NCI-H2196 treated with DMSO at 0.1 percent for 48 hours (cell line): ENCODE results near the gene THSD4.

ENCODE experiments used
- DNase-seq: peaks from one replicate; lab custom pipeline; 2025; ENCODE audit not compliant: unreplicated experiment; lab: John Stamatoyannopoulos, UW

The THSD4 gene

GRCh38 chr15:71338827-71339542 is 223.7 kb downstream of the THSD4 start:
- DNase-seq: no peak

- no peak for DNase-seq
These were observed 226.7 kb downstream of the THSD4 start for GRCh38 chr15:71341811-71342550.

DNA sequence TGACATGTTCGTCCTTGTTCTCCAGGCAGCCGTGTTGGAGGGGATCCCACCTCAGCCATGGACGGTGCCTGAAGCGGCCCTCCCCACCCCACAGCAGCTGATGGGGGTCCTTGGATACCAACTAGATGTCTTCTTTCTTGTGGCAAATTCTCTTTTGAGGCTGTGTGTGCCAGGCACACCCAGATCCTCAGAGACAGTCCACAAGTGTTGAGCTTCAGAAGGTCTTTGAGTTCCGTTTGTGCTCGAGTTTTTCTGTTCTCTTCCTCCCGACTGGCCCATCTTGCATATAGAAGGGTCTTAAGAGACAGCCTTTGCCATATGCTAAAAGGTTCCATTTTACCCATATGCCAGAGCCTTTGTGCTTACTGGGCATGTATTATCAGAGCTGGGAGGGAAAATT is 227.4 kb downstream of the THSD4 start:
- no peak for DNase-seq

GRCh38 chr15:71344316-71344715 is 229.0 kb downstream of the THSD4 start:
- DNase-seq: no peak

GRCh38 chr15:71345186-71345585 is 229.9 kb downstream of the THSD4 start:
- DNase-seq: no peak

DNA sequence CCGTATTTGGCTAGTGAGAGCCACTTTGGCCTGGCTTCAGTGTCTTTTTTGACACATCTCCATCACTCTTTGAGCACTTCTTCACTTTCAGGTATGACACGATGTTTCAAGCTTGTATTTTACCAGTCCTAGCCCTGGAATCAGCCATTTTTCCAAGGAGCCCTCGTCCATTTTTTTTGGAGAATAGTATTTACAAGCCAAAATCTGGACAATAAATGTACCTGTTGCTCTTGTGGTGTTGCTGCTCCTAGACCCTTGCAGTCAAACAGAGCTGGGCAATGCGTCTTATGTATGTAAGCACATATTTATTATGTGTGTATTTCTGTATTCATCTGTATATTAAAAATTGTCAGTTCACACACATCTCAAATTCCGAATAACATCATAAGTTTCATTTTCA is 231.2 kb downstream of the THSD4 start:
- DNase-seq: no peak

GRCh38 chr15:71348597-71348996 is 233.3 kb downstream of the THSD4 start:
- DNase-seq: no peak

GRCh38 chr15:71349336-71349735 is 234.1 kb downstream of the THSD4 start:
- no peak for DNase-seq

DNA sequence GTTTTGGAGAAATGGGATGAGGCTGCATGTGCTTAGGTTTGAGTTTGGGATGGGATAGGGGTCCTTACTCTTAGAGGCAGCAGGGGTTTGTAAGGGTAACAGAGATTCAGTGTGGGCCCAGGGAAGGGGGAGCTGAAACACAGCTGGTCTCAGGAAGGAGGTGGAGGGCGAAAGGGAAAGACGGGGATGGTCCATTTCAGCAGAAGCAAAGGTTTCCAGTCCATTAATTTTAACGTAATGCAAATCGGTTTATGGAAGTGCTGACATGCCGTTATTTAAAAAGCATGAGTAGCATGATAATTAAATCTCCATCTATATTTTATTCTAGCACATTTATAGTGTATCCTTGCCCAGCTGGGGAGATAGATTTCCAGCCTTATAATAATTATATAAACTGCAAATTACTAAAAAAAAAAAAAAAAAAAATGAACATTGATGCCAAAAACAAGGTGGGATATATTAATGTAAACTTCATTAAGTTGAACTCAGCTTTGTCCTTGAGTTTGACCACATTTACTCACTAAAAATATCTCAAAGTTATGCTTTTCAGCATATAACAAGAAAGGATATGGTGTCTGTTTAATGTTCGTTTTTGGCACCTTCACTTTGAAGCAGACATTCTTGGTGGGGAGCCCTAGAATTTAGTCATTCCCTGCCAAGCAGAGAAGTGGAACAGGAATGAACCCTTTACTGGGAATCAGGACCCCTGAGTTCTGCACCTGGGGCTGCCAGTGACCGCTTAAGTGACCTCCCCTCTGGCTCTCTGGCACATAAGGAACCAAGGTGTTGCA is 234.7 kb downstream of the THSD4 start:
- DNase-seq: no peak

DNA sequence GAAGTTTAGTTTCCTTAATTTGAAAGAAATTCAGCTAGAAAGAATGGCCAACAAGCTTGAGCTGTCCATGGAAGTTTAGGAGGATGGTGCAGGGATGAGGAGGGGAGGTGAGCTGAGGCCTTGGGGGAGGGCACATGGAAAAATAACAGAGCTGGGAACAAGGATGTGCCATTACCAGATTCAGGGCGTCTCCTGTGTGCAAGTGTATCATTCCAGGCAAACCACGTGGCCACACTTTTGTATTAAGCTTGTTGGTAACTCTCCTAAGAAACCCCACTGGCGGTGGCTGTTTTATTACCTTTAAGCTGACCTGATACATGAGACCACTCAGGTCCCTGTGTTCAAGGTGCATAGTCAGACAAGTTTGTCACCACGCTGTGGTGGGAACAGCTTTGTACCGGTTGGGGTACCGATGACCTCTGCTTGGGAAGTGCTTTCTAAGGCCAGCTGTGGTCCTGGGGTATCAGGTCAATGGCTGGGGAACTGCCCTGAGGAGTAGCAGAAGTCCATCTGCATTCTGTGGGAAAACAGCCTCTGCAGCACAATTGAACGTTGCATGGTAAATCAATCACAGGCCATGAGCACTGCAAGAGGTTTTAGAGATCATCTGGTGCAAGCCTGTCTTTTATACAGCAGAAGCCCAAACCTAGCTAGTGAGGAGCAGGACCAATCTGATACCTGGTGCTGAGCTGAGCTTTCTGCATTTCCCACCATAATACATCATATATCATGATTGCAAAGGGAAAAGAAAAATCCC is 235.5 kb downstream of the THSD4 start:
- DNase-seq: no peak

DNA sequence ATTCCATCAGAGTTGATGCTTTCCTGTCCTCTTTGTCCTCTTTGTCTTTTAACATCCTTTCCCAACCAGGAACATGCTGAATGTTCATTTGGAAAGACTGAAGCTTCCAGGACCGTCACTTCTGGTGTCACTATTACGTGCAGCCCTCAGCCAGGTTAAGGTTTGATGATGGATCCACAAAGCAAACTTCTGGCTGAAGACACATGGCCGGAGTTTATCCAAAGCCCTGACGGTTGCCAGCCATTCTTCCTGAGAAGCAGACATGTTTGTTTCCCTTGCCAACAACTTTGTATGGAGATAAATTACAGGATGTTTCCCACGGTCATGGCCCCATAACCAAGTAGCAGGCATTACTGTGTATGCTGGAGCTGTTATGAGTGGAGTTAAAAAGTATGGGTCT is 236.9 kb downstream of the THSD4 start:
- no peak for DNase-seq

- no peak for DNase-seq
These were observed 237.5 kb downstream of the THSD4 start for GRCh38 chr15:71352765-71353164.

DNA sequence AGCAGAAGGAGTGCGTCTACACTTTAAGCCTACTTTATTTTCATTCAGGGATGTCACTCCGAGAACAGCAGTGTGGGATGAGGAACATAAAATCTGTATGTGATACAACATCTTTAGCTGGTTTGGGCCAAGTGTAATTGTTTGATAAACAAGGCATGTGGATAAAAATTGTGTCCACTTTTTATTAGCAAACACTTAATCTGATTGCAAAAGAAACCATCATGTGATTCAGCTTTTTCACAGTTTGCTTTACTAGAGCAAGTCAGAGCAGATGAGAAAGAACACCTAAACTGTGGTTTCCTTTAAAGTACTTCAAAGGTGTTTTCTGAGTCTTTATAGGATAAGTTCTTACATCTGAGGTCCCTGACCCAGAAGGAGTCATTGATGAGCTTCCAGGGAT is 237.9 kb downstream of the THSD4 start:
- no peak for DNase-seq

GRCh38 chr15:71355268-71355667 is 240.0 kb downstream of the THSD4 start:
- no peak for DNase-seq

DNA sequence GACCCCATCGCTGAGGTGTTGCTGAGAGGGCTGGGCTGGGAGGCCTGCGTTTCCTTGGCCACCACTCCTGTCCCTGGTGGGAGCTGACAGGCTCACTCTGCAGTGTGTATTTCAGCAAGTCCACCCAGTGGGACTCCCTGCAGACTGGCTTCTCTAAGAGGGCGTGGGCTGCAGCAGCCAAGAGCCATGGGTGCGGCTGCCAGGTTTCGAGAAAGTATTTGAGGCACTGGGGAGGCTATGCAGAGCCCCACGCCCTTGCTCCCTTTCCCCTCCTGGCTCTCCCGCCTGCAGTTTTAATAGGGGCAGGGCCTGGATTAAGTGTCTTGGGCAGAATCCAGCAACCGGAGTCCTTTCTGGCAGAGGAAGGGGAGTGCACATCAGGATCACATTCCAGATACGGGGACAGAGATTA is 242.1 kb downstream of the THSD4 start:
- DNase-seq: no peak

DNA sequence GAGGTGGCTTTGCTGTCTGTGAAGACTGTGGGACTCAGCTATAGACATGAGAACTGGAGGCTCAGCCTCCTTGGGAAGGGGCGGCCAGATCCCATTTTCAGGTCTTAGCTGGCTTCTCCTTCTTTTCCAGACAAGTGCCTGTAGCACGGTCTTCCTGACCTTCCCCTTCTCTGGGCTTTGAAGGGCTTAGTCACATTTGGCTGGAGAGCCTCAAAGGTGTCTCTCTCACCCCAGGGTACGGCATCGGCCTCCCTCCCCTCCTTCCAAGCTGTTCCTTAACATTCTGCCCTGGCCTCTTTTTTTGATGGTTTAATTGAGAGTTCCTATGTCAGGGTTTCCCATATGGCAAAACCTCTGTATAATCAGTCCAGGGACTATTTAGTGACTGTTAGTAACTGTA is 242.7 kb downstream of the THSD4 start:
- no peak for DNase-seq

- DNase-seq: no peak
These were observed 244.0 kb downstream of the THSD4 start for GRCh38 chr15:71359246-71359645.

DNA sequence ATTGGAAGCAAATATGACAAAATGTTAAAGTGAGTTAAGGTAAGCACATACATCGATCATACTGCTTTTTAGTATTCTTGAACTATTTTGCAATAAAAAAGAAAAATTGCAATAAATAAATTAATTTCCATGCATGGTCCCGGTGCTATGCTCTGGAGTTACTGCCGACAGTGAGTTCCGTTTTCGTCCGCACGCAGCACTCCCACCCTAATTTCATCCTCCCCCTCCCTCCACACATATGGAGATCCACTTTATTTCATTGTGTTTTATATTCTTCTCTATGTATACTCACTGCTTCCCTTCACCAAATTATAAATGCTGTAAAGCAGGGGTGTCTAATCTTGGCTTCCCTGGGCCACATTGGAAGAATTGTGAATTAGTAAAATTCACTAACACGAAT is 247.3 kb downstream of the THSD4 start:
- DNase-seq: no peak

DNA sequence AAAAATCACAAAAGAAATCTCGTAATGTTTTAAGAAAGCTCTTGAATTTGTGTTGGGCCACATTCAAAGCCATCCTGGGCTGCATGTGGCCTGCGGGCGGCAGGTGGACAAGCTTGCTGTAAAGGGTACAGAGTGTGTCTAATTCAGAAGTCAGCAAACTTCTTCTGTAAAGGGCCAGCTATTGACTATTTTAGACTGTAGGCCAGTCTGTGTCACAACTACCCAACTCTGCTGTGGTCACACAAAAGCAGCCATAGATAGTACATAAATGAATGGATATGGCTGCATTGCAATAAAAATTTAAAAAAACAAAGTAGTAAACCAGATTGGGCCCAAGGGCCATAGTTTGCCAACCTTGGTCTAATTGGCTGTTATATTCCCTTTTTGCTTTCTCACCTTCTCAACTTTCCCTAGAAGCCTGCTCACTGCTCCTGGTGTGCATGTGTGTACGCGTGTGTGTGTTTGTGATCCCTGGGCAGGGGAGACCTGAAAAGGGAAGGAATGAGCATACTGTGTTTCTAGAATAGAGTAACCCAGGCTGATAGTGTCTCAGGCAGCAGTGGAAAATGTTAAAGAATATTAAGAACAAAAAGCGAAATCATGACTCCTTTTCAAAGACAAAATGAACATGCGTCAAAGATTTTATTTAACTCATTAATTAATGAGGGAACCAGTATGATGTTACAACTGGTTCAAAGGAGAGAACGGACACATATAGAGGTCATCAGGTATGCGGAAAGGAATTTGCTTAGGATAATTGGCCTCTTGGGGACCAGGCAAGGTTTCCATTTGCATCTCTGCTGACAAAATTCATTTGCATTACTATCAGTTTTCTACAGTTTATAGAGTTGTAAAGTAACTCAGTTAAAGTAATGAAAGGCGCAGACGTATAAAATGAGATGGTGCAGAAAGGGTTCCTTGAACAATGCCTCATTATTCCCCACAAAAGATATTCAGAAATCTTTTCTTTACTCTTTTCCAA is 248.0 kb downstream of the THSD4 start:
- DNase-seq: no peak

- peak; percentile 29 for DNase-seq
These were observed 248.9 kb downstream of the THSD4 start for GRCh38 chr15:71364117-71364584.
